ENCODE results near the gene PPP2R2B.

GRCh38 chr5:146540414-146540813 lies 338.1 kb downstream of the PPP2R2B start:
- no peak for TF ChIP-seq CTCF (conservative IDR thresholded peaks at IDR 0.05 in 1 of 2, IDR thresholded peaks at IDR 0.05 in 1 of 2; ENCODE audit: low read depth in 1 of 2, low read length in 2 of 2)
- no peak for TF ChIP-seq EZH2 (IDR thresholded peaks at IDR 0.05; ENCODE audit: low read length, missing control alignments)

All from fibroblast of lung (primary cell).